Right hindlimb (tissue), 1 donor: ENCODE results near the gene CACNA1A.

Source experiments
- DNase-seq: peaks from one replicate; pipeline ENCODE4 v3.0.0-alpha.2; 2018

Gene CACNA1A

GRCh38 chr19:13356686-13357280 lies 149.5 kb downstream of the CACNA1A start:
- DNase-seq: no peak

DNA sequence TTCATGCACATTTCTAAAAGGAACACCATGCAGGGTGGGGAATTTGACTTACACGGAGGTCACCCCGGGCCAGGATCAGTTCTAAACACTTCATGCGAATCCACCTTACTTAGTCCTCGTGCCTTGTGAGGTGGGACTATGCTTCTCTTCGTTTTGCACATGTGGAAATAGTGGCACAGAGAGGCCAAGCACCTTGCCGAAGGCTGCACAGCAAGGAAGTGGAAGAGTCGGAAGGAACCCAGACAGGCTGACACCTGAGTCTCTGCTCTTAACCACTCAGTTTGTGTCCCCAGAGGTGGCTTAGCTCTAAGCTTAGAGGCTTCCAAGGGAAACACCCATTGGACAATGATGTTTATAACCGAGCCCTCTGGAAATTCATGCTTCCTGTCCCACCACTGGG lies 150.1 kb downstream of the CACNA1A start:
- no peak for DNase-seq

DNA sequence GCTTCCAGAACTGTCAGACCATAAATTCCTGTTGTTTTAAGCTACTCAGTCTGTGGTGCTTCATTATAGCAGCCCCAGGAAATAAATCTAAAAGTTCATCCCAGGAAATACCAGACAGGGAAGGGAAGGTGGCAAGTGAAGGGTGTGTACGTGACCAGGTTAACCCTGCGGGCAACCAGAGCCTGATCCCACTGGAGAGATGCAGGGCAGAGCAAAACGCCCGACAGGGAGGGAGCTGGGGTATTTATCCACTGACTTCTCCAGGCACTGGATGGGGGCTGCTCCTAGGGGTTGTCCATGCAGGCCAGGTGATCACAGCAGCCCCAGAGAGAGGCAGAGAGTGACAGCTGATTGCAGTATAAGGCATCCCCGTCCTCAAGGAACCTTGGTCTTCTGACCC lies 150.9 kb downstream of the CACNA1A start:
- no peak for DNase-seq

- DNase-seq: no peak
Measured at GRCh38 chr19:13353625-13354024, 152.7 kb downstream of the CACNA1A start.

DNA sequence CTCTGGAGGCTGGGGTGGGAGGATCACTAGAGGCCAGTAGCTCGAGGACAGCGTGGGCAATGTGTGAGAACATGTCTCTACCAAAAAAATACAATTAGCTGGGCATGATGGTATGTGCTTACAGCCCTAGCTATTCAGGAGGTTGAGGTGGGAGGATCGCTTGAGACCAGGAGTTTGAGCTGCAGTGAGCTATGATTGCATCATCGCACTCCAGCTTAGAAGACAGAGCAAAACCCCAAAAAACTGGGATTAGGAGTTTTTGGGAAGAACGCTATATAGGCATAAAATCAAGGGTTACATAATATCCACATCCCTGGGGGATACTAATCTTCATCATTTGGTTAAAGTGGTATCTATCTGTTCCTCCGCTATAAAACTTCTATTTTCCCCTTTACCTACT lies 155.5 kb downstream of the CACNA1A start:
- DNase-seq: no peak

DNA sequence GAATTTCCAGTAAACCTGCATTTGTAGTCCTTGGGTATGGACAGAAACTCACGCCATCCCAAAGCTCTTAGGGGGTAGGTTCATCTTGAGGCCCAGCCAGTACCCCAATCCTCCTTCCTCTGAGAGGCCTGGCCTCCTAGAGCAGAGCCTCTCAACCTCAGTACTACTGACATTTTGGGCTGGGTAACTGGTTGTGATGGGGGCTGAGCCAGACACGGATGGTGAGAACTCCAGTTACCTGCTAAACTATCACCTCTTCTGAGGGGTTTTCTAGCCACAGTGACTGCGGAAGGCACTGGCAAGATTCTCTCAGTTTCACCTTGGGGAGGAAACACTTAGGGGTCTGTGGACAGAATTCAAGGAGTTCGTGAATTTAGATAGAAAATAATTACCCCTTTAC lies 156.2 kb downstream of the CACNA1A start:
- DNase-seq: no peak

GRCh38 chr19:13347367-13347766 lies 158.9 kb downstream of the CACNA1A start:
- no peak for DNase-seq

DNA sequence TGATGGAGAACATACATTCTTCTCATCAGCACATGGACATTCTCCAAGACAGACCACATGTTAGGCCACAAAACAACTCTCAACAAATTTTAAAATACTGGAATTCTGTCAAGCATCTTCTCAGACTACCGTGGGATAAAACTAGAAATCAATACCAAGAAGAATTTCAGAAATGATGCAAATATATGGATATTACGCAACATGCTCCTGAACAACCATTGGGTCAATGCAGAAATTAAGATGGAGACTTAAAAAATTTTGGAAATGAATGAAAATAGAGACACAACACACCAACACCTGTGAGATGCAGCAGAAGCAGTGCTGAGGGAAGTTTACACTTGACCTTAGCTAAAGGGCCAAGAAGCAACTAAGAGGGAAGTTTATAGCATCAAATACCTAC lies 162.8 kb downstream of the CACNA1A start:
- DNase-seq: no peak

- no peak for DNase-seq
Measured at GRCh38 chr19:13342672-13343071, 163.6 kb downstream of the CACNA1A start.

DNA sequence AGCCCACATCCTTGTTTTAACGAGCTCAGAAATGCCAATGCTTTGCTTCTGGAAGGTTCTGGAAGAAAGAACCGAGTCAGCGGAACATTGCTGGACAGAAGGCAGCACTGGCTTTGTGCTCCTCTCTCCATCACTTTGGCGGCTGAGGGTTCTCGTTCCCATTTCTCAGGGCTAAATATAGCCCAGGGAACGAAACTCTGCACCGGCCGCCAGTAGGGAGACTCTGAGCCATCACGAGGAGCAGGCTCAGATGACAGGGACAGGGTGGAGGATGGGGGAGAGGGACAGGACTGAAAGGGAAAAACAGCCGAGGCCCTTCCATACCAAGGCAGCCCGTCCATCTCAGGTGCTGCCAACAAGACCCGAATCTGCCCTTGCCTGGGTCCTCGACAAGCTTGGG lies 166.4 kb downstream of the CACNA1A start:
- no peak for DNase-seq

GRCh38 chr19:13337181-13337580 lies 169.1 kb downstream of the CACNA1A start:
- DNase-seq: no peak

- no peak for DNase-seq
Measured at GRCh38 chr19:13334801-13335481, 171.3 kb downstream of the CACNA1A start.

GRCh38 chr19:13330285-13330684 lies 176.0 kb downstream of the CACNA1A start:
- no peak for DNase-seq

- DNase-seq: no peak
Measured at GRCh38 chr19:13329766-13330165, 176.5 kb downstream of the CACNA1A start.

- no peak for DNase-seq
Measured at GRCh38 chr19:13328241-13328640, 178.0 kb downstream of the CACNA1A start.

GRCh38 chr19:13319526-13319925 lies 186.8 kb downstream of the CACNA1A start:
- DNase-seq: no peak

- DNase-seq: no peak
Measured at GRCh38 chr19:13318190-13318589, 188.1 kb downstream of the CACNA1A start.

DNA sequence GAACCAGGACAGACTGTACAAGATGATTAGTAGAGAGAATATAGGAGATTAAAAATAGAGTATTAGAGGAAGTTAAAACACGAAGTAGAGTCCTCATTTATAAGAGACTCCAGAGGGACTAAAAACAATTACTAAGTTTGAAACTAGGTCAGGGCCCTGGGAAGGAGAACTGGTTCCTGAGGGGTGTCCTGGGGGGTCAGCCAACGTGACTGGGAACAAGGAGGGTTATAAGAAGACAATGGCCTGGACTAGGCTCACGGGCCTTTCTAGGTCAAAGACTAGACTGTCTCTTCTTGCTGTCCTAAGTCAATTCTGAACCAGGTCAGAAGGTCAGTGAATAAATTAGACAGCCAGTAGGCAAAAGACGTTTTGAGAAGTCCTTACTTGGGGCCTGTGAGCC lies 190.8 kb downstream of the CACNA1A start:
- no peak for DNase-seq

- no peak for DNase-seq
Measured at GRCh38 chr19:13314761-13315160, 191.5 kb downstream of the CACNA1A start.

- no peak for DNase-seq
Measured at GRCh38 chr19:13313875-13314274, 192.4 kb downstream of the CACNA1A start.

- DNase-seq: no peak
Measured at GRCh38 chr19:13309864-13310263, 196.4 kb downstream of the CACNA1A start.

DNA sequence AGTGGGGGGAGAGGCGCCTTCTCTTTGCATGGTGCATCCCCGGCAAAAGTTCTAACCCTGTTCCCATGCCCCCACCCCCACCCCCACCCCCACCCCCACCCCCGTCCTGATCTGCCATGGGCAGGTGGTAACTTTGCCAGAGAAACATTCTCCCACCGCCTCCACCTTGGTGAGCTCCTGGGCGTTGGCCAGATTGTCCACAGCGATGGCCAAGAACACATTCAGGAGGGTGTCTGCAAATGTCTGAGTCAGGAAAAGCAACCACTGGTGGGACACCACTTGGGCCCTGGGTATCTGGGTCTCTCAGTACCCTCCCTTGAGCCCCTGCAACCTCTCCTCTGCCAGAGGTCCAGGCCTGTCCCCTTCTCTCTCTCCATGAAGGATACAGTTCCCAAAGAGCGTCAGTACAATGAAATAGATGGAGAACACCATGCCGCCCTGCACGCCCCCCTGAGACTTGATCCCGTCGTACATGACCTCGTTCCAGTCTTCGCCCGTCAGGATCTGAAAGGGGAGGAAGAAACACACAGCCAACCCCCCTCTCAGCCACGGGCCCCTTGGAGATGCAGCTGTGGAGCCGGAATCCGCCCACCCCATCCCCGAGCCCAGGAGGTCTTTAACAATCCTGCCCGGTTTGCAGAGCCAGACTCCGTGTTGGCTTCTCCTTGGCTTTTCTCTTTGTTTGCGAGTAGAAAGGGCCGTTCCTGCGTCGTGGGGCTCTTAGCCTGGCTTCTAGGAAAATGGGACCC lies 202.7 kb downstream of the CACNA1A start:
- no peak for DNase-seq

- DNase-seq: no peak
Measured at GRCh38 chr19:13302526-13303270, 203.6 kb downstream of the CACNA1A start.
